PC-3 (cell line): ENCODE measurements around the gene ACOT2.

Experiments
- EZH2 ChIP-seq: fragments of 300-600 bp; sonication (generic); IDR thresholded peaks from one replicate; pipeline ENCODE4 v1.6.1; 2017; ENCODE audit warnings: antibody characterized with exemption, mild to moderate bottlenecking, low read length; ENCODE audit not compliant: unreplicated experiment
- EZH2phosphoT487 ChIP-seq: fragments of 300-600 bp; sonication (generic); IDR thresholded peaks from 2 replicates; pipeline ENCODE4 v1.6.1; 2018; ENCODE audit warnings: mild to moderate bottlenecking, antibody characterized with exemption, low read length, borderline replicate concordance
- TF ChIP-seq, protein P1 (sequence below): fragments of 300-600 bp; sonication (generic); conservative IDR thresholded peaks from 2 replicates; pipeline ENCODE4 v1.5.1; 2017; ENCODE audit warnings: antibody characterized with exemption, low read depth, mild to moderate bottlenecking, low read length

GRCh38 chr14:73599499-73599898 lies 30.5 kb downstream of the ACOT2 start:
- TF ChIP-seq, protein P1, sequence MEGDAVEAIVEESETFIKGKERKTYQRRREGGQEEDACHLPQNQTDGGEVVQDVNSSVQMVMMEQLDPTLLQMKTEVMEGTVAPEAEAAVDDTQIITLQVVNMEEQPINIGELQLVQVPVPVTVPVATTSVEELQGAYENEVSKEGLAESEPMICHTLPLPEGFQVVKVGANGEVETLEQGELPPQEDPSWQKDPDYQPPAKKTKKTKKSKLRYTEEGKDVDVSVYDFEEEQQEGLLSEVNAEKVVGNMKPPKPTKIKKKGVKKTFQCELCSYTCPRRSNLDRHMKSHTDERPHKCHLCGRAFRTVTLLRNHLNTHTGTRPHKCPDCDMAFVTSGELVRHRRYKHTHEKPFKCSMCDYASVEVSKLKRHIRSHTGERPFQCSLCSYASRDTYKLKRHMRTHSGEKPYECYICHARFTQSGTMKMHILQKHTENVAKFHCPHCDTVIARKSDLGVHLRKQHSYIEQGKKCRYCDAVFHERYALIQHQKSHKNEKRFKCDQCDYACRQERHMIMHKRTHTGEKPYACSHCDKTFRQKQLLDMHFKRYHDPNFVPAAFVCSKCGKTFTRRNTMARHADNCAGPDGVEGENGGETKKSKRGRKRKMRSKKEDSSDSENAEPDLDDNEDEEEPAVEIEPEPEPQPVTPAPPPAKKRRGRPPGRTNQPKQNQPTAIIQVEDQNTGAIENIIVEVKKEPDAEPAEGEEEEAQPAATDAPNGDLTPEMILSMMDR = no peak
- TF ChIP-seq EZH2phosphoT487 (no peak), EZH2 (no peak)
